GM12878 (cell line): Measurements from ENCODE around the gene FJX1. TPM values are rescaled to one million over a fixed set of nuclear protein-coding genes. Genes with fewer than 3 reads are reported as not detected.

Source experiments
- ATAC-seq: fragments of 200-7000 bp; cut with Tn5 transposase; 3 replicates; pipeline ENCODE4 v1.9.1; 2020; ENCODE audit warnings: mild to moderate bottlenecking, moderate library complexity
- BruUV-seq: library from RNA; stranded (reverse); fragments of 400-500 nt; replicated peaks from 2 replicates; lab custom pipeline; 2021; lab: Mats Ljungman, UMichigan
- CTCF ChIA-PET: fragments of 300-600 bp; sonication (Branson Sonifier 250); formaldehyde crosslinking; extraction: SDS; loops from one replicate; lab custom pipeline; 2021; ENCODE audit warnings: inconsistent platforms; lab: Yijun Ruan, JAX
- POLR2A ChIA-PET: fragments of 350-600 bp; formaldehyde crosslinking; extraction: SDS; loops from one replicate; lab custom pipeline; 2021; ENCODE audit warnings: inconsistent platforms; lab: Charles Lee
- RAD21 ChIA-PET: fragments of 300-600 bp; sonication (Branson Sonifier 250); formaldehyde crosslinking; loops from one replicate; lab custom pipeline; 2023; ENCODE audit warnings: antibody characterized with exemption; ENCODE audit not compliant: unreplicated experiment; lab: Charles Lee
- SMC1A ChIA-PET: fragments of 300-600 bp; sonication (Branson Sonifier 250); formaldehyde crosslinking; loops from one replicate; lab custom pipeline; 2023; ENCODE audit not compliant: unreplicated experiment, uncharacterized antibody; lab: Charles Lee
- DNase-seq: peaks from one replicate; pipeline ENCODE4 v3.0.0-alpha.2; 2011; ENCODE audit warnings: low read depth, low spot score
- FAIRE-seq: peaks from 3 replicates; lab custom pipeline; 2011; peaks lifted over from hg19 to GRCh38; lab: Jason Lieb, UNC
- H2AFZ ChIP-seq: 2 replicates; pipeline ENCODE4 v1.6.0; 2011; ENCODE audit warnings: low read depth, low read length, control low read depth; ENCODE audit not compliant: control insufficient read depth
- H3K27ac ChIP-seq: 2 replicates; pipeline ENCODE4 v1.5.1; 2011; ENCODE audit warnings: control low read depth; ENCODE audit not compliant: control insufficient read depth, insufficient read depth
- H3K27me3 ChIP-seq, 2 experiments: replicated peaks in 1 of 2; 2 replicates each; pipeline versions ENCODE4 v1.6.0 to v1.6.1; 2011; ENCODE audit warnings: low read length in 1 of 2; ENCODE audit not compliant: control insufficient read depth in 2 of 2, insufficient read depth in 2 of 2
- H3K36me3 ChIP-seq, 2 experiments: 2 replicates each; pipeline ENCODE4 v1.5.1; 2011; ENCODE audit warnings: low read length in 1 of 2; ENCODE audit not compliant: control insufficient read depth in 2 of 2, insufficient read depth in 2 of 2
- H3K4me1 ChIP-seq: 2 replicates; pipeline ENCODE4 v1.6.1; 2011; ENCODE audit warnings: mild to moderate bottlenecking, low read length, moderate library complexity, mixed read lengths; ENCODE audit not compliant: control insufficient read depth, insufficient read depth
- H3K4me2 ChIP-seq: 2 replicates; pipeline ENCODE4 v1.6.0; 2011; ENCODE audit warnings: control low read depth; ENCODE audit not compliant: control insufficient read depth, insufficient read depth
- H3K4me3 ChIP-seq: fragments of 200-600 bp; sonication (generic); 2 replicates; pipeline ENCODE4 v1.5.1; 2016
- H3K79me2 ChIP-seq: 2 replicates; pipeline ENCODE4 v1.6.0; 2011; ENCODE audit warnings: low read length; ENCODE audit not compliant: control insufficient read depth, insufficient read depth
- H3K9ac ChIP-seq: 2 replicates; pipeline ENCODE4 v1.8.0; 2011; ENCODE audit warnings: low read length, control low read depth, mixed read lengths; ENCODE audit not compliant: control insufficient read depth, insufficient read depth
- H3K9me3 ChIP-seq: replicated peaks from 3 replicates; pipeline ENCODE4 v1.5.1; 2011; ENCODE audit warnings: mild to moderate bottlenecking, low read length; ENCODE audit not compliant: control insufficient read depth, insufficient read depth
- H4K20me1 ChIP-seq: 2 replicates; pipeline ENCODE4 v1.6.0; 2011; ENCODE audit not compliant: control insufficient read depth, insufficient read depth
- ASH2L ChIP-seq: fragments of 300-600, 200-600 bp; sonication (generic); IDR thresholded peaks from 2 replicates; pipeline ENCODE4 v1.6.1; 2017; ENCODE audit warnings: low read depth, mild to moderate bottlenecking, borderline replicate concordance
- EP300 ChIP-seq, 2 experiments: fragments of 150-350 bp in 1 of 2; IDR thresholded peaks; 2 replicates each; pipeline ENCODE4 v1.6.1; 2011 to 2012; ENCODE audit warnings: low read depth in 2 of 2, low read length in 2 of 2, borderline replicate concordance in 1 of 2, improper control_type of control experiment in 1 of 2, inconsistent platforms in 1 of 2; ENCODE audit not compliant: control insufficient read depth in 1 of 2
- FOXK2 ChIP-seq: fragments of 450-650 bp; IDR thresholded peaks from 2 replicates; pipeline ENCODE4 v1.6.1; 2017; ENCODE audit warnings: mild to moderate bottlenecking, moderate library complexity
- GABPA ChIP-seq: IDR thresholded peaks from 2 replicates; pipeline ENCODE4 v1.6.1; 2014; ENCODE audit warnings: antibody characterized with exemption, low read depth, mild to moderate bottlenecking, inconsistent platforms
- GATAD2B ChIP-seq: fragments of 450-650 bp; conservative IDR thresholded peaks from 2 replicates; pipeline ENCODE4 v1.6.1; 2017; ENCODE audit warnings: low read depth, mild to moderate bottlenecking, moderate library complexity
- KDM1A ChIP-seq: fragments of 200-600 bp; sonication (generic); IDR thresholded peaks from 2 replicates; pipeline ENCODE4 v1.6.1; 2016; ENCODE audit warnings: borderline replicate concordance
- NFXL1 ChIP-seq: fragments of 450-650 bp; IDR thresholded peaks from 2 replicates; pipeline ENCODE4 v1.6.1; 2017; ENCODE audit warnings: antibody characterized with exemption, mild to moderate bottlenecking, borderline replicate concordance
- RFX5 ChIP-seq: IDR thresholded peaks from 2 replicates; pipeline ENCODE4 v1.6.1; 2011; ENCODE audit warnings: low read depth, low read length, improper control_type of control experiment
- STAT3 ChIP-seq: IDR thresholded peaks from 2 replicates; pipeline ENCODE4 v1.6.1; 2011; ENCODE audit warnings: low read depth, low read length, improper control_type of control experiment
- SUZ12 ChIP-seq: fragments of 200-600 bp; sonication (generic); IDR thresholded peaks from one replicate; pipeline ENCODE4 v1.6.1; 2018; ENCODE audit warnings: antibody characterized with exemption, mild to moderate bottlenecking; ENCODE audit not compliant: unreplicated experiment
- WGBS: methylation state at CpG from one replicate; pipeline ENCODE4 v1.1.6; 2016; ENCODE audit warnings: low lambda C conversion rate; ENCODE audit not compliant: insufficient replicate concordance, insufficient coverage; ENCODE audit errors: missing lambda C conversion rate; 5-methylcytosine and 5-hydroxymethylcytosine counted together
- in situ Hi-C: fragments of 300-500 bp; cut with MboI; formaldehyde crosslinking; loops from 9 replicates; pipeline ENCODE4 v1.14.3; 2018; ENCODE audit warnings: mixed read lengths
- intact Hi-C: fragments of 100-400 bp; cut with micrococcal nuclease; formaldehyde crosslinking; loops from one replicate; pipeline ENCODE4 v1.14.2; 2022; ENCODE audit not compliant: unreplicated experiment
- polyA plus RNA-seq, 11 experiments: library from polyadenylated mRNA; depleted of rRNA in 4 of 11; unstranded in 6 of 11; stranded (reverse) in 5 of 11; fragments of >200 nt; fragmentation: Nextera tagmentation in 4 of 11; fragmentation: Illumina TruSeq in 1 of 11; extraction: Ambion mirVana in 4 of 11; extraction: Trizol in 1 of 11; gene quantifications; 1 replicate in 1 of 11; 2 replicates in 10 of 11; pipeline versions ENCODE4 v1.2.1 to v1.2.3, GENCODE V29; 2011 to 2016; ENCODE audit warnings: inconsistent platforms in 2 of 11, missing spikeins in 2 of 11, low read depth in 1 of 11
- total RNA-seq, 4 experiments: library from RNA; depleted of rRNA in 3 of 4; stranded (reverse); fragments of >200 nt in 3 of 4; fragmentation: Illumina TruSeq in 1 of 4; extraction: Trizol in 1 of 4; gene quantifications; 2 replicates each; pipeline versions ENCODE4 v1.2.1 to v1.2.3, GENCODE V29; 2013 to 2021
- TF ChIP-seq, protein P1 (sequence below): fragments of 450-650 bp; IDR thresholded peaks from 2 replicates; pipeline ENCODE4 v1.6.1; 2017; ENCODE audit warnings: low read depth, mild to moderate bottlenecking, moderate library complexity
- TF ChIP-seq, protein P2 (sequence below): IDR thresholded peaks from 2 replicates; pipeline ENCODE4 v1.6.1; 2012; ENCODE audit warnings: mild to moderate bottlenecking, low read depth, low read length

Gene FJX1
- total and polyA plus RNA-seq, 10 of the 15 experiments (the other 5 are each of a cell fraction or from before 2014, with no cell fraction given): 1.7 to 26.1 (median 10.0) TPM

DNA sequence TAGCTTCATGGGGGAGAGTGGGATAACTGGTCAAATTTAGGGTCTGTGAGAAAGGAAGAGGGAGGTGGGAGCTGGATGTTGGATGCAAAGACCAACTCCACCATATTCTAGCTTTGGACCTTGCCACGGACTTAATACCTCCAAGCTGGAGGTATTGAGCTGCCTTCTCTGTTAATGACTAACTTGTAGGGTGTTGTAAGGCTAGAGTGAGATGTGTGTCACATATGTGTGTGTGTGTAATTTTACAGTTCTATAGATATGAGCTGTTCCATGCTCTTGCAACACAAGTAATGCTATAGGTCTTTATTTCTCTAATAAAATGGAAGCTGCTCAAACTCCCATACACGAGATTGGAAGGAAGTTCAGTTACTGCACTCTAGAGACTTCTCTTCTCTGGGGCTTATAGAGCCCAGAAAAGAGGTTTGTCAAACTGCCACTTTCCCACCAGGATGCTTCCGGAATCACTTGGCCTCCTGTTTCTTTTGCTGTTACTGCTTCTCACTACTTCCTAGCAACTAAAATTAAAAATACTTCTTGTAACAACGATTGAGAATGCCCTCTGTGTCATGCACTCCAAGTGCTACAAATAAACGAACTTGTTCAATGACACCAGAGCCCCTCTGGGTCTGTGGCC, 16.0 kb upstream of the FJX1 start:
- 21% methylated on average over 5 of the region's 5 CpGs for WGBS
- Histone ChIP-seq H3K4me2 (no peak overlapping the region), H3K4me1 (no peaks in the 10 kb centered on the region; the same call in none of the 2 replicates), H2AFZ (no peak overlapping the region), H3K9ac (no peak overlapping the region)
- DNase-seq: no peak
- no TSS peak for BruUV-seq
- ChIA-PET CTCF (interaction anchor here (1.1 to 1.5 kb wide), 2 partner anchors 12 to 220 kb away, joined by 3 to 5 read pairs; no protein-coding TSS in a partner anchor), POLR2A (no interaction called here), RAD21 (interaction anchor here (1.3 kb wide), 1 partner anchor 220 kb away, joined by 4 read pairs; no protein-coding TSS in a partner anchor), SMC1A (interaction anchor here (1.3 to 1.5 kb wide), 2 partner anchors 8 to 220 kb away, joined by 3 to 5 read pairs; no protein-coding TSS in a partner anchor)
- in situ Hi-C loops (no loop called here), intact Hi-C loops (no loop called here)
- TF ChIP-seq RFX5 (no peak), GATAD2B (no peak), SUZ12 (no peak), FOXK2 (no peak), EP300 (IDR thresholded peaks at IDR 0.05; ENCODE audit: borderline replicate concordance in 1 of 2, control insufficient read depth in 1 of 2, low read depth in 2 of 2, low read length in 2 of 2) (no peak), KDM1A (no peak), STAT3 (no peak), ASH2L (no peak), NFXL1 (no peak), GABPA (no peak)
- TF ChIP-seq, protein P1, sequence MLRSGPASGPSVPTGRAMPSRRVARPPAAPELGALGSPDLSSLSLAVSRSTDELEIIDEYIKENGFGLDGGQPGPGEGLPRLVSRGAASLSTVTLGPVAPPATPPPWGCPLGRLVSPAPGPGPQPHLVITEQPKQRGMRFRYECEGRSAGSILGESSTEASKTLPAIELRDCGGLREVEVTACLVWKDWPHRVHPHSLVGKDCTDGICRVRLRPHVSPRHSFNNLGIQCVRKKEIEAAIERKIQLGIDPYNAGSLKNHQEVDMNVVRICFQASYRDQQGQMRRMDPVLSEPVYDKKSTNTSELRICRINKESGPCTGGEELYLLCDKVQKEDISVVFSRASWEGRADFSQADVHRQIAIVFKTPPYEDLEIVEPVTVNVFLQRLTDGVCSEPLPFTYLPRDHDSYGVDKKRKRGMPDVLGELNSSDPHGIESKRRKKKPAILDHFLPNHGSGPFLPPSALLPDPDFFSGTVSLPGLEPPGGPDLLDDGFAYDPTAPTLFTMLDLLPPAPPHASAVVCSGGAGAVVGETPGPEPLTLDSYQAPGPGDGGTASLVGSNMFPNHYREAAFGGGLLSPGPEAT: no peak
- TF ChIP-seq, protein P2, sequence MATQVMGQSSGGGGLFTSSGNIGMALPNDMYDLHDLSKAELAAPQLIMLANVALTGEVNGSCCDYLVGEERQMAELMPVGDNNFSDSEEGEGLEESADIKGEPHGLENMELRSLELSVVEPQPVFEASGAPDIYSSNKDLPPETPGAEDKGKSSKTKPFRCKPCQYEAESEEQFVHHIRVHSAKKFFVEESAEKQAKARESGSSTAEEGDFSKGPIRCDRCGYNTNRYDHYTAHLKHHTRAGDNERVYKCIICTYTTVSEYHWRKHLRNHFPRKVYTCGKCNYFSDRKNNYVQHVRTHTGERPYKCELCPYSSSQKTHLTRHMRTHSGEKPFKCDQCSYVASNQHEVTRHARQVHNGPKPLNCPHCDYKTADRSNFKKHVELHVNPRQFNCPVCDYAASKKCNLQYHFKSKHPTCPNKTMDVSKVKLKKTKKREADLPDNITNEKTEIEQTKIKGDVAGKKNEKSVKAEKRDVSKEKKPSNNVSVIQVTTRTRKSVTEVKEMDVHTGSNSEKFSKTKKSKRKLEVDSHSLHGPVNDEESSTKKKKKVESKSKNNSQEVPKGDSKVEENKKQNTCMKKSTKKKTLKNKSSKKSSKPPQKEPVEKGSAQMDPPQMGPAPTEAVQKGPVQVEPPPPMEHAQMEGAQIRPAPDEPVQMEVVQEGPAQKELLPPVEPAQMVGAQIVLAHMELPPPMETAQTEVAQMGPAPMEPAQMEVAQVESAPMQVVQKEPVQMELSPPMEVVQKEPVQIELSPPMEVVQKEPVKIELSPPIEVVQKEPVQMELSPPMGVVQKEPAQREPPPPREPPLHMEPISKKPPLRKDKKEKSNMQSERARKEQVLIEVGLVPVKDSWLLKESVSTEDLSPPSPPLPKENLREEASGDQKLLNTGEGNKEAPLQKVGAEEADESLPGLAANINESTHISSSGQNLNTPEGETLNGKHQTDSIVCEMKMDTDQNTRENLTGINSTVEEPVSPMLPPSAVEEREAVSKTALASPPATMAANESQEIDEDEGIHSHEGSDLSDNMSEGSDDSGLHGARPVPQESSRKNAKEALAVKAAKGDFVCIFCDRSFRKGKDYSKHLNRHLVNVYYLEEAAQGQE: no peak
- TF ChIP-seq, all 136 proteins: peak for 0
- no peak overlapping the region for H3K4me3 ChIP-seq
- no peak for FAIRE-seq
- no peaks in the 10 kb centered on the region for H3K27me3 ChIP-seq
- no peak for ATAC-seq
- no peaks in the 10 kb centered on the region for H4K20me1 ChIP-seq
- no peak overlapping the region for H3K27ac ChIP-seq
- H3K36me3 ChIP-seq: no peaks in the 10 kb centered on the region
- no peaks in the 10 kb centered on the region for H3K79me2 ChIP-seq
- H3K9me3 ChIP-seq: no peaks in the 10 kb centered on the region
